HCT116 (cell line): ENCODE data around the gene CGB7. TPM values are rescaled to one million over a fixed set of nuclear protein-coding genes. Genes with fewer than 3 reads are reported as not detected.
"Not testable (repeated sequence)": the region's sequence is repeated elsewhere in the genome, so short reads cannot be mapped to it uniquely, and the experiment has no call there.

Source experiments
- ATAC-seq: fragments of 200-7000 bp; cut with Tn5 transposase; 2 replicates; pipeline ENCODE4 v1.9.1; 2020; ENCODE audit warnings: mild to moderate bottlenecking, moderate library complexity
- BruUV-seq: library from RNA; stranded (reverse); fragments of 400-500 nt; replicated peaks from 2 replicates; lab custom pipeline; 2021; lab: Mats Ljungman, UMichigan
- CTCF ChIA-PET: fragments of 300-600 bp; sonication (Branson Sonifier 250); formaldehyde crosslinking; loops from one replicate; lab custom pipeline; 2021; ENCODE audit warnings: antibody characterized with exemption; lab: Charles Lee
- POLR2A ChIA-PET: fragments of 300-600, 350-600 bp; sonication (Branson Sonifier 250); formaldehyde crosslinking; loops from one replicate; lab custom pipeline; 2021; ENCODE audit warnings: antibody characterized with exemption; lab: Charles Lee
- RAD21 ChIA-PET, 2 experiments: fragments of 300-600 bp; sonication (Branson Sonifier 250); formaldehyde crosslinking; loops; one replicate each; lab custom pipeline; 2023; ENCODE audit warnings: low total read pairs in 2 of 2; ENCODE audit not compliant: uncharacterized antibody in 2 of 2, unreplicated experiment in 2 of 2, low non-redundant PET in 1 of 2; lab: Charles Lee
- DNase-seq: peaks from one replicate; pipeline ENCODE4 v3.0.0-alpha.2; 2010; ENCODE audit warnings: low read depth, low spot score
- H2AFZ ChIP-seq: fragments of 200-600 bp; shearing (Covaris generic), sonication (generic); 2 replicates; pipeline ENCODE4 v1.6.1; 2017; ENCODE audit warnings: low read depth, mixed run types, mixed read lengths, antibody characterized with exemption, low read length; ENCODE audit not compliant: poor library complexity, severe bottlenecking
- H3K27ac ChIP-seq: 2 replicates; pipeline ENCODE4 v1.5.1; 2012; ENCODE audit warnings: low read depth, low read length
- H3K27me3 ChIP-seq: fragments of 200-600 bp; sonication (generic); 2 replicates; pipeline ENCODE4 v1.6.1; 2016; ENCODE audit warnings: mixed run types, low read length, mixed read lengths; ENCODE audit not compliant: insufficient read depth
- H3K36me3 ChIP-seq, 2 experiments: fragments of 200-500 bp in 1 of 2; fragments of 200-600 bp in 1 of 2; sonication (Bioruptor generic) in 1 of 2; sonication (generic) in 1 of 2; 2 replicates each; pipeline versions ENCODE4 v1.5.1 to v1.6.1; 2014 to 2016; ENCODE audit warnings: low read length in 2 of 2, inconsistent platforms in 1 of 2, mixed read lengths in 1 of 2, mixed run types in 1 of 2; ENCODE audit not compliant: insufficient read depth in 2 of 2, control insufficient read depth in 1 of 2
- H3K4me1 ChIP-seq, 2 experiments: fragments of 200-600 bp in 1 of 2; sonication (generic) in 1 of 2; 2 replicates each; pipeline versions ENCODE4 v1.5.1 to v1.6.1; 2012 to 2017; ENCODE audit warnings: low read length in 2 of 2, inconsistent platforms in 1 of 2, mild to moderate bottlenecking in 1 of 2, mixed read lengths in 1 of 2, mixed run types in 1 of 2, moderate library complexity in 1 of 2; ENCODE audit not compliant: insufficient read depth in 2 of 2, control insufficient read depth in 1 of 2
- H3K4me2 ChIP-seq: fragments of 200-600 bp; sonication (generic); 2 replicates; pipeline ENCODE4 v1.6.1; 2017; ENCODE audit warnings: mixed run types, low read length, mixed read lengths
- H3K4me3 ChIP-seq, 2 experiments: fragments of 200-600 bp in 1 of 2; sonication (generic) in 1 of 2; replicated peaks in 1 of 2; 2 replicates each; pipeline ENCODE4 v1.5.1; 2011 to 2016; ENCODE audit warnings: low read length in 2 of 2, control low read depth in 1 of 2, low read depth in 1 of 2, mild to moderate bottlenecking in 1 of 2, mixed read lengths in 1 of 2, mixed run types in 1 of 2
- H3K79me2 ChIP-seq: fragments of 200-600 bp; sonication (generic); 2 replicates; pipeline ENCODE4 v1.6.1; 2017; ENCODE audit warnings: mild to moderate bottlenecking, mixed run types, low read length, moderate library complexity, mixed read lengths; ENCODE audit not compliant: insufficient read depth
- H3K9ac ChIP-seq: fragments of 200-600 bp; sonication (generic); 2 replicates; pipeline ENCODE4 v1.6.1; 2016; ENCODE audit warnings: low read length, mixed read lengths
- H3K9me2 ChIP-seq: fragments of 200-600 bp; sonication (generic), shearing (Covaris generic); 2 replicates; pipeline ENCODE4 v1.6.1; 2017; ENCODE audit warnings: mixed run types, mild to moderate bottlenecking, moderate library complexity; ENCODE audit not compliant: insufficient read depth
- H3K9me3 ChIP-seq, 2 experiments: fragments of 200-500 bp in 1 of 2; fragments of 200-600 bp in 1 of 2; sonication (Bioruptor generic) in 1 of 2; sonication (generic) in 1 of 2; 2 replicates each; pipeline ENCODE4 v1.6.1; 2014 to 2017; ENCODE audit warnings: low read length in 2 of 2, mixed read lengths in 2 of 2, inconsistent platforms in 1 of 2, low read depth in 1 of 2, mild to moderate bottlenecking in 1 of 2, mixed run types in 1 of 2, moderate library complexity in 1 of 2; ENCODE audit not compliant: control insufficient read depth in 1 of 2, insufficient read depth in 1 of 2
- H4K20me1 ChIP-seq: fragments of 200-600 bp; sonication (generic), shearing (Covaris generic); 2 replicates; pipeline ENCODE4 v1.6.1; 2017; ENCODE audit warnings: mixed run types, mild to moderate bottlenecking, moderate library complexity; ENCODE audit not compliant: insufficient read depth
- CTCF ChIP-seq, 3 experiments: fragments of 200-600 bp in 1 of 3; sonication (generic) in 1 of 3; IDR thresholded peaks in 2 of 3; conservative IDR thresholded peaks in 1 of 3; 2 replicates each; pipeline ENCODE4 v1.5.1; 2012 to 2017; ENCODE audit warnings: low read depth in 2 of 3, low read length in 2 of 3, antibody characterized with exemption in 1 of 3, borderline replicate concordance in 1 of 3, control low read depth in 1 of 3, mild to moderate bottlenecking in 1 of 3, mixed read lengths in 1 of 3, mixed run types in 1 of 3, moderate library complexity in 1 of 3; ENCODE audit not compliant: insufficient read depth in 1 of 3
- ELF1 ChIP-seq: IDR thresholded peaks from 2 replicates; pipeline ENCODE4 v1.6.1; 2012; ENCODE audit warnings: low read depth, borderline replicate concordance
- EZH2phosphoT487 ChIP-seq: fragments of 200-600 bp; IDR thresholded peaks from 2 replicates; pipeline ENCODE4 v1.6.1; 2018; ENCODE audit warnings: antibody characterized with exemption, borderline replicate concordance
- FOSL1 ChIP-seq: IDR thresholded peaks from 2 replicates; pipeline ENCODE4 v1.6.1; 2012; ENCODE audit warnings: low read depth
- POLR2AphosphoS5 ChIP-seq: IDR thresholded peaks from 2 replicates; pipeline ENCODE4 v1.6.1; 2011; ENCODE audit warnings: mild to moderate bottlenecking, low read depth, low read length, moderate library complexity
- SP1 ChIP-seq: IDR thresholded peaks from 2 replicates; pipeline ENCODE4 v1.6.1; 2012; ENCODE audit warnings: low read depth
- ZBTB33 ChIP-seq: IDR thresholded peaks from 2 replicates; pipeline ENCODE4 v1.6.1; 2011; ENCODE audit warnings: mild to moderate bottlenecking, low read length, moderate library complexity; ENCODE audit not compliant: insufficient replicate concordance; ENCODE audit errors: extremely low read depth
- ZNF274 ChIP-seq: fragments of 200-500 bp; sonication (Bioruptor generic); IDR thresholded peaks from 2 replicates; pipeline ENCODE4 v1.6.1; 2014; ENCODE audit warnings: mild to moderate bottlenecking, low read depth, low read length, inconsistent platforms
- intact Hi-C: fragments of 100-400 bp; cut with micrococcal nuclease; formaldehyde crosslinking; loops from 2 replicates; pipeline ENCODE4 v1.10.0; 2022
- total RNA-seq: library from RNA; stranded (reverse); gene quantifications from one replicate; pipeline ENCODE4 v1.2.1, GENCODE V29; 2021; ENCODE audit not compliant: unreplicated experiment

The CGB7 gene
- total RNA-seq, 1 experiment from 2014 or later: 5.4 TPM

- H3K9me2 ChIP-seq, RAD21 ChIA-PET: not testable (repeated sequence)
Measured at GRCh38 chr19:49025088-49025487, 32.5 kb downstream of the CGB7 start.

GRCh38 chr19:49024233-49024632 lies 33.3 kb downstream of the CGB7 start, which contains the start of gene CGB3:
Gene CGB3, minus strand, starts transcription at chr19:49024333. Its CDS starts 362 bp downstream, at chr19:49023971.
- H3K4me2 ChIP-seq, H3K36me3 ChIP-seq, H2AFZ ChIP-seq, BruUV-seq, CTCF ChIA-PET, POLR2A ChIA-PET, H3K9me2 ChIP-seq, H3K27ac ChIP-seq, ATAC-seq, H3K9ac ChIP-seq, H3K4me3 ChIP-seq, H3K9me3 ChIP-seq, RAD21 ChIA-PET, intact Hi-C loops, H3K79me2 ChIP-seq, DNase-seq, H4K20me1 ChIP-seq, H3K27me3 ChIP-seq: not testable (repeated sequence)
- peaks cover 26 to 32% of the 10 kb centered on the region in 2 experiments for H3K4me1 ChIP-seq

More at GRCh38 chr19:49025088-49025487, 32.5 kb downstream of the CGB7 start:
- intact Hi-C loops, H3K36me3 ChIP-seq, POLR2A ChIA-PET, H3K27ac ChIP-seq, H3K27me3 ChIP-seq, CTCF ChIA-PET, H3K9me3 ChIP-seq, DNase-seq, H4K20me1 ChIP-seq, H3K79me2 ChIP-seq, BruUV-seq, H3K4me3 ChIP-seq, H2AFZ ChIP-seq, H3K9ac ChIP-seq, H3K4me2 ChIP-seq, ATAC-seq: not testable (repeated sequence)
- peaks cover 22 to 32% of the 10 kb centered on the region in 2 experiments for H3K4me1 ChIP-seq

GRCh38 chr19:49022116-49022515 lies 35.4 kb downstream of the CGB7 start:
- ChIA-PET CTCF (interaction anchor here (1.3 kb wide), 1 partner anchor 29 kb away, joined by 4 read pairs; the partner anchor contains the start of genes GYS1 and RUVBL2), POLR2A (interaction anchor here (1.4 kb wide), 1 partner anchor 28 kb away, joined by 3 read pairs; the partner anchor contains the start of gene RUVBL2), RAD21 (no interaction called here)
- H3K9ac ChIP-seq: no peak overlapping the region
- no TSS peak for BruUV-seq
- H3K27ac ChIP-seq: no peak overlapping the region
- peak overlapping the region; percentile 24 for H3K4me2 ChIP-seq
- DNase-seq (no peak), ATAC-seq (no peak)
- H3K9me3 ChIP-seq: no peaks in the 10 kb centered on the region
- peaks cover 30 to 52% of the 10 kb centered on the region in 2 experiments for H3K4me1 ChIP-seq
- H3K36me3 ChIP-seq: no peaks in the 10 kb centered on the region
- H3K27me3 ChIP-seq: no peaks in the 10 kb centered on the region
- H2AFZ ChIP-seq: no peak overlapping the region
- H3K79me2 ChIP-seq: no peaks in the 10 kb centered on the region
- no peaks in the 10 kb centered on the region for H4K20me1 ChIP-seq
- no peak overlapping the region for H3K4me3 ChIP-seq
- H3K9me2 ChIP-seq: no peaks in the 10 kb centered on the region
- intact Hi-C loops: no loop called here
- TF ChIP-seq POLR2AphosphoS5 (no peak), EZH2phosphoT487 (no peak), CTCF (IDR thresholded peaks at IDR 0.05 in 2 of 3, conservative IDR thresholded peaks at IDR 0.05 in 1 of 3; ENCODE audit: borderline replicate concordance in 1 of 3, insufficient read depth in 1 of 3, low read depth in 2 of 3, low read length in 2 of 3) (no peak), ZBTB33 (no peak), ELF1 (no peak), ZNF274 (no peak), SP1 (no peak), FOSL1 (no peak)
